T-helper 22 cell (primary cell): ENCODE measurements around the gene SLC44A5.
"Not testable (repeated sequence)": the region's sequence is repeated elsewhere in the genome, so short reads cannot be mapped to it uniquely, and the experiment has no call there.

Experiments
- DNase-seq: peaks from one replicate; pipeline ENCODE4 v3.0.0-alpha.2; 2020; ENCODE audit warnings: low read depth

The SLC44A5 gene

DNA sequence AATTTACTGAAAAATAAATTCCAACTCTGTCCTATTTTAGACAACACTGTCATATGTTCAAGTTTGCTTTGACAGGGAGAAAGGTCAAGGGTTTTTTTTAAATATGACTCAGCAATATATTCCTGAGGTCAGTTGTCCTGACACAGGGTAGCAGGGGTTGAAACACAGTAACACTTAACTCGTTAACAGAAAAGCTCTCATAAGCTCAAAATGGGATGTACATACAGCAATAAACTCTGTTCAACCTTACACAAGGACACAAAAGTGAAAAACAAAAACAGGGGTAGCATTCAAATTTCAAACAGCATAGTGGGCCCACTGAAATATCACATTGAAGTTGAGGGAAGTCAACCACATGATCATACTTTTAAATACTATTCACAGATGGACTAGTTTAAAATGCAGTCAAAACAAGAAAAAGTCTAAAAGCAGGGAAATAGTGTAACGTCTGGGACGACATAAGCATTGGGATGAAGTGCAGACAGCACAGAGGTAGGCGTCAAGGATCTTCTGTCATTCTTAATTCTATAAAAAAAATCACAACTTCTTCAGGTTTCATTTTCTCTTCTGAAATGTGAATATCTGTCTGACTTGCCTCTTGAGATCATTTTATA lies 89.9 kb downstream of the SLC44A5 start:
- no peak for DNase-seq

DNA sequence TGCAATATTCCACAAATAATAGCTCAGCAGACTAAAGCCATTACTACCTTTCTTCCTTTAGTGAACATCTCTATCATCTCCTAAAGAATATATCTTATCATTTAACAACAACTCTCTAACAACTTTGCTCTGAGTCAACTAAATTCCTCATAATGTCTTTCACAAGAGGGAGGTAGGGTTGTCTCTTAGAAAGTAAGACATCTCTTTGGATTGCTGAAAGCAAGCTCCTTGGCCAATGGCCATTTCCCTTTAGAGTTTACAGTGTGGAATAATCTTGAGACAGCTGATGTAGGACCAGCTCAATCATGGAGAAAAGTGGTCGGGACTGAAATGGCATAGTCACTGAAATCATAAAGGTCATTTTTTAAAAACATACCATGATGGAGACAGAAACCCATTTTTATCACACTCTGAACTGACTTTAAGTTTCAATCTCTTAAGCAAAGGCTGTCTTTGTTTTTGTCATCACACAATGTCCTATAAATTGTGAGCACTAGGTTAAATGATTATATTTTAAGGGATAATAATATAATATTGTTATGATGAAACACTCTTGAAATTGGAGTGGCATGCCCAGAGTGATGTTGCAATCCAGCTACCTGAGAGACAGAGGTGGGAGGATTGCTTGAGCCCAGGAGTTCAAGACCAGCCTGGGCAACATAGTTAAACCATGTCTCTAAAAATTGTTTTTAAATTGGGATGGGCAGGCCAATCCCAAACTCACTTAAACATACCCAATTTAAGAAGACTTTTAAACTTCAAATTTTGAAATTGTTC lies 91.1 kb downstream of the SLC44A5 start:
- DNase-seq = no peak

DNA sequence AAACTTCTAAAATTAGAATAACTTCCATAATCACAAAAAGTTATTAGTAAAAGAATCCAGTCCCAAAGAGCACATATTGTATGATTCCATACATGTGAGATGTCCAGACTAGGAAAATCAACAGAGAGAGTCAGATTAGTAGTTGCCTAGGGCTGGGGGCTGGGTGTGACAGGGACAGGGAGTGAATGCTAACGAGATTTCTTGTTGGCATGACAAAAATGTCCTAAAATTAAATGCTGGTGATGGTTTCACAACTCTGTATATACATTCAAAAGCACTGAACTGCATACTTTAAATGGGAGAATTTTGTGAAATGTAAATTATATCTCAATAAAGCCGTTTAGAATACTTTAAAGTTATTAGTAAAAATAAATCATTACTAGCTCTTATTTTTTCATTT lies 92.2 kb downstream of the SLC44A5 start:
- no peak for DNase-seq

DNA sequence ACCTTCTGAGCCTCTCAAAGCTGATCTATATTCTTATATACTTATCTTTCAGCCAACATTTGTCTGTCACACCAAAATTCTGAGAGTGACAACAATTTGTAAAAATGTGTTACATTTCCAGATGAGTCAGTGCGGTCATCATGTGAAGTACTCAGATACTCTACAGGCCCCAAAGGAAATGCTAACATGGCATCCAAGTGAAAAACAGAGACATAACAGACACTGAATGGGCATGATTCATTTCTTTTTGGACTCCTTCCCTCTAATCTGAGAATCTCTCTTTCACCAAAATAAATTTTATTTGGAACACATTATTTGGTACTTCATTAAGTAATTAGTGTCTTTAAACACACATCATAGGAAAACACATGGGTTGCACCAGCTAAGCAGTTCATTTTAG lies 96.6 kb downstream of the SLC44A5 start:
- no peak for DNase-seq

DNA sequence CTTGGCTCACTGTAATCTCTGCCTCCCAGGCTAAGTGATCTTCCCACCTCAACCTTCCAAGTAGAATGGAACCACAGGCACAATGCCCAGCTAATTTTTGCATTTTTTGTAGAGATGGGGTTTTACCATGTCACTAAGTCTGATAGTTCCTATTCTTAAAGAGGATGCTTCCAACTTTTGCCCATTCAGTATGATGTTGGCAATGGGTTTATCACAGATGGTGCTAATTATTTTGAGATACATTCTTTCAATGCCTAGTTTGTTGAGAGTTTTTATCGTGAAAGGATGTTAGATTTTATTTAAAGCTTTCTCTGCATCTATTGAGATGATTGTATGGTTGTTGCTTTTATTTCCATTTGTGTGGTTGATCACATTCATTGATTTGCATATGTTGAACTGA lies 103.9 kb downstream of the SLC44A5 start:
- no peak for DNase-seq

DNA sequence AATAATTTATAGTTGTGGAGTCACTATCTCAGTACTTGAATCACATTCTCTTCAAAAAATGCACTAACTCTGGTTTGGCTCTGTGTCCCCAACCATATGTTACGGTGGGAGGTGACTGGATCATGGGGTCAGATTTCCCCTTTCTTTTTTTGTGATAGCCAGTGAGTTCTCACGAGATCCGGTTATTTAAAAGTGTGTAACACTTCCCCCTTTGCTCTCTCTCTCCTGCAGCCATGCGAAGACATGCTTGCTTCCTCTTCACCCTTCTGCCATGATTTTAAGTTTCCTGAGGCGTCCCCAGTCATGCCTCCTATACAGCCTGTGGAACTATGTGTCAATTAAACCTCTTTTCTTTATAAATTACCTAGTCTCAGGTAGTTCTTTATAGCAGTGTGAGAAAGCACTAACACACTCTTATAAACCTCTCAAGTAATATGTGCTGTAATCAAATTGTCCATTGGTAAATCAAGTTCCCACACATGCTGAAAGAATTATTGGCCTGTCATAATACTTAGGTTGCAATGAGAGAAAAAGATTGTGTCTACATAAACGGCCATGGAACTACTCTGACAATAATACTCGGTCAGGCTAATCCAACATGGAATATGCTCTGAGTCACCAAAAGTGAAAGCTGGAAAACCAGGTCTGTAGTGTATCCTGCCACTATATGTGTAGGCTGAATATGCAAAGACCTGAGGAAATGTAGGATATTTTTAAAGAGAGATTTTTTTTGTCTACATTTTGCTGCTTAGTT lies 107.5 kb downstream of the SLC44A5 start:
- DNase-seq = no peak

DNA sequence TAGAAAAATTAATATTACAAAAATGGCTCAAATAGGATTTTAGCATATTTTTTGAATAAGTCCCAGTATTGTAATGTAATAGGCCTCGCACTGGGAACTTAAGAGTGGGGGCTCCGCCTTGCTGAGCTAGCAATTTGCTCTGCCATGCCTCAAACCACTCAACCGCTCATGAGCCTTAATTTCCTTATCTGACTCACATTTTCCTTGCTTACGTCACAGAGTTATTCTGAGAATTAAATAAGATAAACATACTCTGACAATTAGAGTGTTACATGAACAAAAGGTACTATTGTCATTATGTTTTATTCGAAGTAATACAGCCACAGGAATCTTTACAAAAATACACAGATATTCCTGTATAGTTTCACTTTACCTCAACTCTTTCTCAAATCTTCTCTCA lies 108.1 kb downstream of the SLC44A5 start:
- no peak for DNase-seq

DNA sequence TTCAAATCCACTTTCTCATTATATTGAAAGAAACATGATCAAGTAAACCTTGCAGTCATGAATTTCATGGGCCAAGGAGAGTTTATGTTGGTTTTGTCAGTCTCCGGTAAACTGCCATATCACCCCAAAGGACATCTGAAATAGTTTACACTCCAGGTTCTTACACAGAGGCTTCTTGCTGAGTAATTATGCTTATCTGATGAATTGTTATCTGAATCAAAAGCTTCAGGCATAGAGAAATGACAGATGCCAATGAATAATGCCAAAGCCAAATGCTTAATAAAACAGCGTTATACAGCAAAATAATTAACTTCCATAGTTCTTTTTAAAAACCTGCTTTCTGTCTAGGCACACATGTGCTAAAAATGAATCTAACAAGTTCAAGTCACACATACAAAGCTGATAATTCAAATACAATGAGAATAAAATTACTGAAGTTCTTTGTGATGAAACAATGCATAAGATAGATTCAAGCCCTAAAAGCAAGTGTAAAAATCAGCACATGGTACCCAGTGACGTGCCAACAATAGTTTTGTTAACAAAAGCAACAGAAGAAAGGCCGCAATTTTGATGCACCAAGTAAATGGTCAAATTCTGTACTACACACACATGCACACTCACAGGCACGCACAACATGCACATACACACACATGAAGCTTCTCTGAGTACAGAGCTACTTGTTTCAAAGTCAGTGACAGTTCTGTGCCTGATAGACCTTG lies 109.2 kb downstream of the SLC44A5 start:
- no peak for DNase-seq

DNA sequence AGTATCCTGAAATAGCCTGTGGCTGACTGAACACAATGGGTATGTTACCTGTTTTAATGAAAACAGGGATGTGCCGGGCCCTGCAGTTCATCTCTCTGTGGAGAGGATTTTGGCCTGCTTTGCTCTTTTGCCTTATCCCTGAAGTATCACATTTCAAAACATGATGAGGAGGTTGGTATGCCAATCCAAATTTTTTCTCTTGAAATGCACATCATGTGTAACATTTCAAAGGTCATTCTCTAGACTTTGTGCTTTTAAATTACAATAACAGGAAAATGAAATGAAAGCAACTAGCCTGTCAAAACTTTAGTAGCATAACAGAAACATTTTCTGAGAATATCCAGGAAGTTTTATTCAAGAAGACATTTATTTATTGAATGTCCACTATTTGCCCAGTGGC lies 118.9 kb downstream of the SLC44A5 start:
- DNase-seq = no peak

DNA sequence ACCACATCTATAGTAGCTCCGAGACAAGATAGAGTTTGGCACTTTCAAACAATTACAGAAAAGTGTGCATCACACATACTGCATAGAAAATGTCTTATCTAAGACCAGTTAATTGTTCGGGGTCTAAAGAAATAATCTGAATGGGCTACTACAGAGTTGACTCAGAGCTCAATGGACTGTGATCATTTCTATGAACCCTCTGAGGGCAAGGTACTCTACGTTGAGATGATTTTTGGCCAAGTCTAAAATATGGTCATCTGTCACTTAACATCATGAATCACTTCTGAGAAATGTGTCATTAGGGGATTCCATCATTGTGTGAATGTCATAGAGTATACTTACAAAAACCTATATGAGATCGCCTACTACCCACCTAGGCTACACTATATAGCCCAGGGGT lies 123.5 kb downstream of the SLC44A5 start:
- no peak for DNase-seq

DNA sequence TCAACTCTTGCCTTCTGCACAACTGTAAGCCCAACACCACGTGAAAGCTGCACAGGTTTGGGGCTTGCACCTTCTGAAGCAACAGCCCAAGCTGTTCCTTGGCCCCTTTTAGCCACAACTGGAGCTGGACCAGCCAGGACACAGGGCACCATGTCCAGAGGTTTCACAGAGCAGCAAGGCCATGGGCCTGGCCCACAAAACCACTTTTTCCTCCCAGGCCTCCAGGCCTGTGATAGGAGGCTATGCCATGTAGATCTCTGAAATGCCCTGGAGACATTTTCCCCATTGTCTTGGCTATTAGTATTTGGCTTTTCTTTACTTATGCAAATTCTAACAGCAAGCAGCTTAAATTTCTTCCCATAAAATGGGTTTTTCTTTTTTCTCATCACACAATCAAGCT lies 126.1 kb downstream of the SLC44A5 start:
- DNase-seq = no peak

DNA sequence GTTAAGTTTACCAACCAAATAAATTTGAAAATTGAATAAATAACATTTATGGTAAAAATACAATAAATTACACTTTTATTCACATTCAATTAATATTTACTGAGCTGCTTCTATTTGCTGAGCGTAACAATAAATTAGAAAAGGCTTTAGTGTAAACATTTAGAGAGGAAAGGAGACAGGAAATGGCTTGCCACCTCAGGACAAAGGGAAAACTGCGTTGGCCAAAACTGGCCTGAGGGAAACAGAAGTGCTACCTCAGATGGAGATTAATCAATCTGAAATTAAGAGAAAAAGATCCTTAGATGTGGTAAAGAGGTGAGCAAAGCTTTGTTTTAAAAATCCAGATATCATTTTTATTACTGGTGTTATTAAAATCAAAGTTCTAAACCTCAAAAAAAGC lies 128.0 kb downstream of the SLC44A5 start:
- DNase-seq = no peak

DNA sequence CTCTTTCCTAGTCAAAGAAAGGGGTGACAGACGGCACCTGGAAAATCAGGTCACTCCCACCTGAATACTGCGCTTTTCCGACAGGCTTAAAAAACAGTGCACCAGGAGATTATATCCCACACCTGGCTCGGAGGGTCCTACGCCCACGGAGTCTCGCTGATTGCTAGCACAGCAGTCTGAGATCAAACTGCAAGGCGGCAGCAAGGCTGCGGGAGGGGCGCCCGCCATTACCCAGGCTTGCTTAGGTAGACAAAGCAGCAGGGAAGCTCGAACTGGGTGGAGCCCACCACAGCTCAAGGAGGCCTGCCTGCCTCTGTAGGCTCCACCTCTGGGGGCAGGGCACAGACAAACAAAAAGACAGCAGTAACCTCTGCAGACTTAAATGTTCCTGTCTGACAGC lies 134.4 kb downstream of the SLC44A5 start:
- DNase-seq = not testable (repeated sequence)

DNA sequence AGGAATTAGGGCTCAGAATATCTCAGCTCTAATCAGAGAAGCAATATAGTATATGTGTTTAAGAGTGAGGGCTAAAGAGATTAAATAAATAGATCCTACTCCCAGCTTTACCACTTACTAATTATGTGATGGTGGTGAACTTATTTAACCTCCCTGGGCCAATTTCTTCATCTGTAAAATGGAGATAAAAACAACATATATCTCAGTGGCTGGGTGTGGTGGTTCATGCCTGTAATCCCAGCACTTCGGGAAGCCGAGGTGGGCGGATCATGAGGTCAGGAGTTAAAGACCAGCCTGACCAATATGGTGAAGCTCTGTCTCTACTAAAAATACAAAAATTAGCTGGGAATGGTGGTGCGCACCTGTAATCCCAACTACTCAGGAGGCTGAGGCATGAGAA lies 135.2 kb downstream of the SLC44A5 start:
- no peak for DNase-seq

DNA sequence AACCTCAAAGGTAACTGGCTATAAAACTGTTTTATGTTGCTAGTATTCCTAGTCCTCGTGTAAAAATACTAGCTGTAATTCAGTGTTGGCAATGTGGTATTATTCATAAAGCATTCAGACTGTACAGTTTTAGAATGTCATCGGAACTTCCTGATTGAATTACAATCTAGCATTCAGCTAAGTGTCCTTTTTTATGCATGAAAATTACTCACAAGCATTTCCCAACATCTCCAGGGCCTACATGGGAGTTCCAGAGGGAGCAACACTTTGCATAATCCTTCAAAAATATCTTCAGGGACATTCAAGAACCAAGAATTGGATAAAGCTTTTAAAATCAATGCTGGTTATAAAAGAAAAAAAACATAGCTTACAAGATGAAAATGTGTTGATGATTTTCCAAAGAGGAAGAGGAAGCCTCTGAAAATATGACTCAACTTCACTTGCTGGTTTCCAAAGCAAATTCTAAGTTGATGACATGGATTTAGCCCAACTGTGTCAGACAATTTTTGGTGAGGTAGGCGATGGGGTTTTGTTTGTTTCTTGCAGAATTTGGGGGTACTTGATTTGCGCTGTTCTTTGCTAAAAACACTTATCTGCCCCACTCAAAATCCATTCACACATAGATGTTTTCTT lies 137.8 kb downstream of the SLC44A5 start:
- DNase-seq = no peak

DNA sequence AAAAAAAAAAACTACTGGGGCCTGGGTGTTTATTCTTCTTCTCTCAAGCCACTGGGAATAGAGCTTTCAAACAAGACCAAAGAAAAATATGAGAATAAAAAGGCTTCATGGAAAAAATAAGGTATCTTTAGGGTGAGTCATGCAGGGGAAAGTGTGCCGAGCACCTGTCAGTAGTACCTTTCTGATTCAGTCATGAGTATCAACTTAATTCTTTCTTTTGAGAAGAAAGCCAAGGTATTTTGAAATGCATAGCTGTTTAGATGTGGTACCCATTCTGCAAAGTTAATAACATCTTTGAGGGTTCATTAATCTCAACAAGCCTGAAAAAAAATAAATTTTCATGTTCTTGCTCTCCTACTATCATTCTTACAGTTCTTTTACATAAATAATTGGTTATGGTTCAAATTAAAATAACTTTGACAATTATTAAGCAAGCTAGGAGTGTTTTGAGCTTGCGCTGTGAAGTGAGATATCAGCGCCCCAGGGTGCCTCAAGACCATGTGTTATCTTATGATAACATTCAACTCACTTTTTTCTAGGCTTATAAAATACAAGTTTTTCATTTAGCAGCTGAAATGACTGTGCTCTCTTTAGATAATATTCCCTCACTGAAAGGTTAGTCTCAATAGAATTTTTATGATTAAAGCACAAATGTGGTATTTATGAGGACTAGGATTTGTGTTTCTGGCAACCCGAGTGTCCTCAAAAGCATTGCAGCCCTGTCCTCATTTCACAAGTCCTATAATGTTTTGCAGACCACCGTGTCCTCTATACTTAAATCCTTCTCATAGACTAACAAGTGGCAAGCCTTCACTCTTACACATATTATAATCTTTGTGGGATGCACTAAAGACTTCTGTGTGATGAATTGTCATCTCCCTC lies 138.6 kb downstream of the SLC44A5 start:
- no peak for DNase-seq

DNA sequence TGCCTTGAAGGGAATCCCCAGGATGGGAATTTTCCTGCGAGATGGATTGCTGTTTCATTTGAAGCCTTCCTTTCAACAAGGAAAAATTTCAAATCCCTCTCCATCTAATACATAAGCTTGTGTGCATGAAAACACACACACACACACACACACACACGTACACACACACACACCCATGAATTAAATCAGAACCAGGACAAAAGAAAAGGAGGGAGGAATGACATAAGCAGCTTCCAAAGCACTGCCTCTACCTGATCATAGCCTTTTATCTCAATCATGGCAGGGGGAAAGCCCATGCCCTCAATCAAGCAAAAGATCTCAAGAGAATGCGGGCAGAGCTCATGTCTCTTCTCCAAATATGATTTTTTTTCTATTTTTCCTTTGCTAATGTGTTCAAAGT lies 139.7 kb downstream of the SLC44A5 start:
- DNase-seq = no peak

DNA sequence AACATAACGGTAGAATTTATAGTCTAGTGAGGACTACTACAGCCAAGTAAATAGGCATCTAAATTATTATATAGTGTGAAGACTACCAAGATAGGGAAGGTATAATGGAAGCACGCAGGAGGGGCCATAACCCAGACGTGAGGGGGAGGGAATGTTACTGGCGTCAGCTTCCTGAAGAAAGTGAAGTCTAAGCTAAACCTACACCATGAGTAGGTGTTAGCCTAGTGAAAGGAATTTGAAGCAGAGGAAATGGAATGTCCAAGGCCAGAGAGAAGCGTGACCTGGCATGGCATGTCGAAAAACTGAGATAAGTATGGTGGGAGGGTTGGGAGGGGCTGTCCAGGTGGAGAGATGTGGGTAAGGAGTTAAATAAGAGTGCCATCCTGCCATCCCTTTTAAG lies 140.5 kb downstream of the SLC44A5 start:
- DNase-seq = no peak

DNA sequence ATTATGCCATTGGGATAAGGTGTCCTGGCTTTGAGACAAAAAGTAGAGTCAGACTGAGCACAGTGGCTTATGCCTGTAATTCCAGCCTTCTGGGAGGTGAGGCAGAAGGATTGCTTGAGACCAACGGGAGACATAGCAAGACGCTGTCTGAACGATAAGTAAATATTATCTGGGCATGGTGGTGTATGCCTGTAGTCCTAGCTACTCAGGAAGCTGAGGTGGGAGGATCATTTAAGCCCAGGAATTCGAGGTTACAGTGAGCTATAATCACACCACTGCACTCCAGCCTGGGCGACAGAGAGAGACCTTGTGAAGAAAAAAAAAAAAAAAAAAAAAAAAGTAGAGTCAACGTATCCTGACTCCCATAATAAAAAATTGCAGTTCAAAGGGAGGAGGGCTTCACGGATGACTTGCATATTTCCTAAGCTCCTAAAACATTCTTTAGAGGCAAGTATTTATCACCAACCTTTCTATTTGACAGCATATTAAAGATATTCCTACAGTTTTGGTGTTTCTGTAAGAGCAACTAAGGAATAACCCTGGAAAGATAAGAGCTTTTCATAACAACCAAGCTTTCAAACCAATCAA lies 141.2 kb downstream of the SLC44A5 start:
- no peak for DNase-seq

DNA sequence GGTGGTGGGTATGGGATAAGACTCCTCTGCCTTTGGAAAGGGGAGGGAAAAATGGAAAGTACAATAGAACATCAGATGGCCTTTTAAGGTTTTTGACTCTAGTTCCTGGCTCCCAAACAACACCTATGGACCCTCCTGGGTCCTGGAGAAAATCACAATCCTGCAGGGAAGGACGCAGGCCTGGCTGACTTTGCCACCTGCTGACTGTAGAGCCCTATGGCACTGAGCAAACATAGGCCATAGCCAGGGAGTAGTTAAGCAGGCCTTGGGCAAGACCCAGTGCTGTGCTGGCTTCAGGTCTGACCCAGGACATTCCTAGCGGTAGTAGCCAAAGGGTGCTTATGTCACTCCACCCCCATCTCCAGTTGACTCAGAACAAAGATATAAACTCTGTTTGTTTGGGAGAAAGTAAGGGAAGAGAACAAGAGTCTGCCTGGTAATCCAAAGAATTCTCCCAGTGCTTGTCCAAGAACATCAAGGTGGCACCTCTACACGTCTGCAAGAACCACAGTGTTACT lies 149.0 kb downstream of the SLC44A5 start:
- DNase-seq = no peak

DNA sequence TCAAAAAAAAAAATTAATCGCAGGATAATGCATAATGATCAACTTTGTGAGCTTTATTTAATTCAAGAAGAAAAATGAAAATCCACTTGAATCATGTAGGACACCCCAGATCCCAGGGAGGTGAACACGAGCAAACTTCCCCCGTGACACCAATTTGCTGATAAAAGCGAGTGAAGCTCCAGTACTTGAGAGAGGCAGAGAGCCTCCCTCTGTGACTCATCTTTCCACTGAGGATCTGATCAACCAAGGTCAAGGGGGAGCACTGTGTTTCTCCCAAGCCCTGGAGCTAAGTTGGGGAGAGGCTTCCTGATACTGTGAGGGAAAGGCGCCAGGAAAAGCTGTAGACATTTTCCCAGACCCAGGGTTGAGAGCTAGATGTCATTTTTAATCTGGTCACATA lies 160.9 kb downstream of the SLC44A5 start:
- no peak for DNase-seq
